GM12801 (cell line): Measurements from ENCODE around the gene BNC2.

Source experiments
- CTCF ChIP-seq: IDR thresholded peaks from one replicate; pipeline ENCODE4 v1.5.1; 2011; ENCODE audit warnings: control low read depth; ENCODE audit not compliant: insufficient read length; ENCODE audit errors: extremely low read depth

The BNC2 gene

GRCh38 chr9:16867576-16868311, 2.7 kb downstream of the BNC2 start:
- TF ChIP-seq CTCF, result no peak

- no peak for TF ChIP-seq CTCF
Measured at GRCh38 chr9:16866587-16866986, 3.9 kb downstream of the BNC2 start.

- no peak for TF ChIP-seq CTCF
Measured at GRCh38 chr9:16864649-16865434, 5.6 kb downstream of the BNC2 start.

- no peak for TF ChIP-seq CTCF
Measured at GRCh38 chr9:16848179-16848578, 22.3 kb downstream of the BNC2 start.

- no peak for TF ChIP-seq CTCF
Measured at GRCh38 chr9:16846986-16847385, 23.5 kb downstream of the BNC2 start.

GRCh38 chr9:16846367-16846766, 24.1 kb downstream of the BNC2 start:
- no peak for TF ChIP-seq CTCF

GRCh38 chr9:16834817-16835216, 35.7 kb downstream of the BNC2 start:
- no peak for TF ChIP-seq CTCF
